Coronary artery (tissue), 2 donors: ENCODE measurements around the gene SLC9A8.

Source experiments
- DNase-seq: peaks from one replicate; pipeline ENCODE4 v3.0.0-alpha.2; 2017; ENCODE audit warnings: low spot score
- H3K27ac ChIP-seq, 2 donors: fragments of 200-600 bp; sonication (generic); one replicate each; pipeline ENCODE4 v1.5.1; 2016 to 2019
- H3K4me3 ChIP-seq: fragments of 200-600 bp; sonication (generic); 2 replicates; pipeline ENCODE4 v1.5.1; 2016; ENCODE audit warnings: mild to moderate bottlenecking, moderate library complexity
- CTCF ChIP-seq: fragments of 200-600 bp; sonication (generic); IDR thresholded peaks from one replicate; pipeline ENCODE4 v1.5.1; 2019; ENCODE audit warnings: antibody characterized with exemption

SLC9A8 gene

GRCh38 chr20:49843139-49843538 is 30.5 kb downstream of the SLC9A8 start:
- TF ChIP-seq CTCF, result no peak
- no peak overlapping the region for H3K4me3 ChIP-seq
- H3K27ac ChIP-seq, result peak overlapping the region; percentile 43 to 55
- no peak for DNase-seq

GRCh38 chr20:49843770-49844380 is 31.2 kb downstream of the SLC9A8 start:
- H3K27ac ChIP-seq, result peak overlapping the region; percentile 43 to 55
- DNase-seq, result no peak
- TF ChIP-seq CTCF, result no peak
- no peak overlapping the region for H3K4me3 ChIP-seq

- H3K27ac ChIP-seq, result peak overlapping the region in 1 of 2 donors; percentile 19
- no peak overlapping the region for H3K4me3 ChIP-seq
- TF ChIP-seq CTCF, result no peak
These were observed 32.4 kb downstream of the SLC9A8 start for GRCh38 chr20:49845060-49845459.

GRCh38 chr20:49846206-49846807 is 33.7 kb downstream of the SLC9A8 start:
- no peak overlapping the region for H3K4me3 ChIP-seq
- peak; percentile 42 for TF ChIP-seq CTCF
- no peak for DNase-seq
- H3K27ac ChIP-seq, result no peak overlapping the region

More at GRCh38 chr20:49845060-49845459, 32.4 kb downstream of the SLC9A8 start:
- no peak for DNase-seq

- DNase-seq, result no peak
- H3K27ac ChIP-seq, result peak overlapping the region; percentile 67 to 89
- no peak overlapping the region for H3K4me3 ChIP-seq
- TF ChIP-seq CTCF, result no peak
These were observed 38.0 kb downstream of the SLC9A8 start for GRCh38 chr20:49850463-49851230.

GRCh38 chr20:49851231-49851705 is 38.6 kb downstream of the SLC9A8 start:
- no peak for TF ChIP-seq CTCF
- H3K4me3 ChIP-seq, result no peak overlapping the region
- no peak for DNase-seq
- H3K27ac ChIP-seq, result peak overlapping the region; percentile 67 to 89
